ENCODE data around the gene CRKL. TPM values are rescaled to one million over a fixed set of nuclear protein-coding genes. Genes with fewer than 3 reads are reported as not detected.
"Not testable (repeated sequence)": the region's sequence is repeated elsewhere in the genome, so short reads cannot be mapped to it uniquely, and the experiment has no call there.

CRKL gene
- polyA plus RNA-seq, 4 donors = 61.4 to 71.1 (median 70.5) TPM

DNA sequence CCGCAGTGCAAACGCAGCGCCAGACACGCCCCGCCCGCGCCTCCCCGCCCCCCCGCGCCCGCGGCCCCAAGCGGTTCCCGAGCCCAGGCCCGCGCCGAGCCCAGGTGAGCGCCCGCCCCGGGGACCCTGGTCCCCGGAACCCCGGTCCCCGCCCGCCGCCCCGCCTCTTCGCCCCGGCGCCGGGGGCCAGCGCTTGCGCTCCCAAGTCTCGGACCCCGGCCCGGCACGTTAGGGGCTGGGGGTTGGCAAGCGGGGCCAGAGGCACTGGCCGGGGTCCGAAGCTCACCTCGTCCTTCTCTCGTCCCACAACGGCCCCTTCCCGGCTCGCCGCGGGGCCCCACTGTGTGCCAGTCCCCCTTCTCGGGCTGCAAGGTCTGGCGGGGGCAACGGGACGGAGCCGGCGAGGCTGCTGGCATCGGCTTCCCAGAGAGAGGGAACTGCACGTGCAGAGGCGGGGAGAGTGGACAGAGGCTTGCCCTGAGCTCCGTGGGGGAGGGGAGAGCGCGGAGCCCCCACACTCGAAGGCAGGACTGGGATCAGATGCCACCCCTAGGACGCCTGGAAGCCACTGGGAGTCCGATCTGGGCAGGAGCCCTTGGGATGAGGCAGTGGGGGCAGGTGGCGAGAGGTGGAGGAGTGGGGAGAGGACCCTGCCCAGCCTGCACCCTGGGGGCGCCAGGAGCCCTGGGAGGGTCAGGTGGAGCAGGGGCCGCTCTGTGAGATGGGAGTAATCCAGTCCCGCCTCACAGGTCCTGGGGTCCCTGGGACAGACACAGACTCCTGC is 48.1 kb downstream of the CRKL start:
- no peak for DNase-seq (ENCODE audit: low read depth in 4 of 4, low spot score in 3 of 4)

DNA sequence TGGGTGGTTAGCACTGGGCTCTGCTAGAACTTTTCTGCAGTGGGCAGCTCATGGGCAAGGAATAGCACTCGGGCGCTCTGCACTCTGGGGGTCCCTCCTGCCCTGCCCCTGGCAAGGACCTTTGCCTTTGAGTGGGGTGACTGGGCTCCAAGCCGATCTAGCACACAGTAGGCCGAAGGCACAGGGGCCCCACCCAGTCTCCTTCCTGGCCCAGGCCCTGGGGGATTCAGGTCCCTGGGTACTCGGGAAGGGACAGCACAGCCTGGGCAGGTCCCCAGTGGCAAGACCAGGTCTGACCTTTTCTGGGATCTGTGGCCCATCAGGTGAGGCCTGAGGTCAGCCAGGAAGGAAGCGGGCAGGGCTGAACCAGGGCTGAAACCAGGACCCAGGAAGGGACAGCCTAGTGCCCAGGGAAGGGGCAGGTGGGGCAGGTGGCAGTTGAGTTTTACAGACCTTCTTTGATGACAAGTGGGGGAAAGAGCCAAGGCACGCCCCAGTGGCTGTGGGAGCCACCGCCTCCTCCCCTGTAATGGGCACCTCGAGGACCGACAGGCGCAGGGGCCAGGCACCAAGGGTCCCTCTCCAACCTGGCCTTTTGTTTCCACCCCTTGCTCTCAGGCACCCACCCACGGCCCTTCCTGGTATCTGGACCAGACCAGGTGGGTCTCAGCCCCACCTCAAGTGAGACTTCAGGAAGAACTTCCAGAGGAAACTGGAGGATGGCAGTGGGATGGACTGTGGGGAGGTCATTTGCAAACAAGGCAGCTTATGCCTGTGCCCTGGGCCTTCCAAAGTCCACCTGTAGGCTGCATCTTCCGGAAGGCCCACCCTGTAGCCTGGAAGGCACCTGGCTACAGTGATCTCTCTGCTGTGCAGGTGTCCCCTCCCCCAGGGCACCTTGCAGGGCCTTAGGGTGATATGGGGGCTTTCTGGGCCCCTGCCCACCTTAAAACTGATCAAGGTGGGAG is 49.0 kb downstream of the CRKL start:
- DNase-seq (ENCODE audit: low read depth in 4 of 4, low spot score in 3 of 4) = no peak

DNA sequence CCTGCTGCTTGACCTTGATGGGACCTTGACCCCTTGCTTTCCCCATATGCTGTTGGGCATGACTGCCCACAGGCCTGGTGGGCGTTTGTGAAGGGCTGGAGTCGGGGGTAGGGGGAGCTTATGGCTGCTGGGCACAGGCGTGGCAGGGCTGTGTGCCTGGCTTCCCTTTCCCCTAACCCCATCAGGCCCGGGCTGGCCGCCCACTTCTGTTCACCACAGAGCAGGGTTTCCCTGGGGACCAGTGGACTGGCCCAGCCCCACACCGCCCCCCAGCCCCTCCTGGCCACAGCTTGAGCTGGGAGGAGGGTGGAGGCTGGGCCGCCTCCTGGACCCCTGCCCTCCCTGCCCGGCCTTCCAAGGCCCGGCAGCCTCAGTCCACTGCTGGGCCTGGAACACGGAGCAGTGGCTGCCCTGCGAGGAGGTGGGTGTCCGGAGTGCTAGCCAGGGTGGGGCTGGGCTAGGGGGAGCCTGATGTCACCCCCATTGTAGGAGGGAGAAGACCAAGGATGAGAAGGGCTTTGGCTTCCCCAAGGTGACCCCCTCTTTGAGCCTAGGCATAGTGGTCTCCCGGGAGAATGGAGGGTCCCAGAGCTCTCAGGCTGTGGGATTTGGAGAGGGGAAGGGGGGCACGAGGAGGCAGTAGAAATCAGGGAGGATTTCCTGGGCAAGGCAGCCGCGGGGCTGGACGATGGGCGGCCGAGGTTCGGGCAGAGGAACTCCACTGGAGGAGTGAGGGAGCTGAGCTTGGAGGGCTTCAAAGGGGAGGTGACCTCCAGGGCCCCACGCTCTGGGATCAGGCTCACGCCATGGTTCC is 49.9 kb downstream of the CRKL start, which contains the start of gene AIFM3:
AIFM3 (plus strand) TSS at position 373 of the 814 bp plus-strand sequence. CDS start 690 bp downstream, outside the sequence.
- DNase-seq (ENCODE audit: low read depth in 4 of 4, low spot score in 3 of 4) = no peak

DNA sequence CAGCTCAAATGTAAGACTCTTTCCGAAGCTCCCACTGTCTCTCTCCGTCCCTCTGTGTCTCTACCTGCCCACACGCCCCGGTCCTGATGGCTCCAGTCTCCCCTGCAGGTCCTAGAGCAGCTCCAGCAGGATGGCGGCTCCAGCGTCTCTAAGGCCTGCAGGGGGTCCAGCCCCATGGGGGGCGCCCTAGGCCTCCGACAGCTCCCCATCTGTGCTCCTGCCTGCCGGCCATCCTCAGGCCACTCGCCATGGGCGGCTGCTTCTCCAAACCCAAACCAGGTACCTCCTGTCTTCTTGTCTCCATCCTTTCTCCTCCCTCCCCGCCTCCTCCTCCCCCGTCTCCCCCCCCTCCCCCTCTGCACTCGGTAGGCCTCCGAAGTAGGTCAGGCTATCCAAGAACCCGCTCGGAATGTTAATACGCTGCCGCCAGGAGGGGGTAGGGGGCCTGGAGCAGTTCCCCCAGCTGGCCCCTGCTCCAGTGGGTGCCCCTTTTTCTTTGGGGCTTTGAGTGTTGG is 50.5 kb downstream of the CRKL start:
- DNase-seq (ENCODE audit: low read depth in 4 of 4, low spot score in 3 of 4) = no peak

DNA sequence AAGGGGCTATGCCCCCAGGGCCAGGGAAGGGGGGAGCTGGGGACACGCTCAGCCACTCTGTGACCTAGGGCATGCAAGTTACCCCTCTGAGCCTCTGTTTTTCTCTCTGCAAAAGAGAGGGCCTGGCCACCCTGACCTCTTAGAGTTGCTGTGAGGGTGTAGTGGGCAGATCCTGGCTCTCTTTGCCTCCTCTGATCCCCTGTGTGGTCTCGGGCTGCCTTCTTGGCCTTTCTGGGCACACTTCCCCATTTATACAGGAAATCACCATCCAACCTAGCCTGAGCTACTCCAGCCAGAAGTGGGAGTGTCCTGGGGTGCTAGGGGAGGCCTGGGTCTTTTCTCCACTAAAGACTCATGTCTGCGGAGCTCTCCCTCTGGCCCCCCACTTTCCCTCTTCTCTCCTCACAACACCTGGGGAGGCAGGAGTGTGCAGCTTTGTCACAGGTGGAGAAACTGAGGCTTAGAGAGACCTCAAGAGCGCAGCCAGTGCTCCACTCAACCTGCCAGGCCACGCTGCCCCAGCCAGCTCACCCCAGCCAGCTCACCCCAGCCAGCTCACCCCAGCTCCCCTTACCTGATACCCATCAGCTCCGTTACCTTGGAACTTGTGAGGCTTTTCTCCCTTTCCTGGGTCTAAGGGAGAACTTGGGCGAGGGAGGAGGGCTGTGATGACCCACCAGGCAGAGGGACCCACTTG is 51.2 kb downstream of the CRKL start:
- no peak for DNase-seq (ENCODE audit: low read depth in 4 of 4, low spot score in 3 of 4)

DNA sequence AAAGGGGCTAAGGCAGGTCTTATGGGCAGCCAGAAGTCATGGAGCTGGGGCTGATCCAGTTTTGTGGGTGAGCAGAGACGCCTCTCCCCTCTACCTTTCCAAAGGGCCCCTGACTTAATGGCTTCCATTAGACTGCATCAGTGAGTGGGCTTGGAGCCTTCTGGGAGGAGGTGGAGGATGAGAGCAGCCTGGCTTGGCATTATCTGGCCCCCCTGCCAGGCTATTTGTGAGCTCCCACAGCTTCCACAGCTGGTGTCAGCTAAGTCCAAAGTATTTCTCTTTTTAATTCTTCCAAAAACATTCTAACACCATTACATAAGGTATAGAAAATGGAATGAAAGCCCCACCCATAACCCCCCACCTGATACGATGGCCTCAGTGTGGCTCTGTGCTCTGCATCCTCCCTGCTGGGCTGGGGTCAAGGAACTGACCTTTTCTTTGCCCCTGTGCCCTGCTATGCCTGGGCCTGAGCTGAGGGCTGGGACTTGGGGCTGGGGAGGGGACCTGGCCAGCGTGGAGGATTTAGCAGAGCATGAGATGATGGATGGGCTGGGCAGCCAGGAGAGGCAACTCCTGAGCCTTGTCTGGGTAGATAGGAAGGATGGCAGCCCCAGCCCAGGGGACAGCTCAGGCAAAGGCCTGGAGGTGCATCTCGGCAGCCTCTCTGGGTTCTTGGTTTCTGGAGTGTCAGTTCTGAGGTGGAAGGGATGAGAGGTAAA is 53.9 kb downstream of the CRKL start:
- no peak for DNase-seq (ENCODE audit: low read depth in 4 of 4, low spot score in 3 of 4)

DNA sequence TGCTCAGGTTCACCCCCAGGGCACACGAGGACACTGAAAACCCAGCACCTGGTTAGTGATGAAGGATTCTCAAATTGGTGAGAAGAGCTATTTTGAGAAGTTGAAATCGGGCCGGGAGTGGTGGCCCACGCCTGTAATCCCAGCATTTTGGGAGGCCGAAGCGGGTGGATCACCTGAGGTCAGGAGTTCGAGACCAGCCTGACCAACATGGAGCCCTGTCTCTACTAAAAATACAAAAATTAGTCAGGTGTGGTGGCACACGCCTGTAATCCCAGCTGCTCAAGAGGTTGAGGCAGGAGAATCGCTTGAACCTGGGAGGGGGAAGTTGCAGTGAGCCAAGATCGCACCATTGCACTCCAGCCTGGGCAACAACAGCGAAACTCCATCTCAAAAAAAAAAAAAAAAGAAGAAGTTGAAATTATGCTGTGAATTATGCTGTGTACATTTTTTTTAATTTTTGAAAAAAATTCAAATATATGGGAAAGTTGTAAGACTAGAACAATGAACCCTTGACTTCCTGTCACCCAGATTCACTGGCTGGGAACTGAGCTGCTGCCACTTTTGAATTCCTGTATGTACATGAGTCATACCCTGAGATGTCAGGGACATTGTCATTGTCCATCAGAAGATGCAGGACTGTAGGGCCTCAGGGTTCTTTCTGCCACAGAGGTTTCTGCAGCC is 54.9 kb downstream of the CRKL start:
- not testable (repeated sequence) for DNase-seq (ENCODE audit: low read depth in 4 of 4, low spot score in 3 of 4)

DNA sequence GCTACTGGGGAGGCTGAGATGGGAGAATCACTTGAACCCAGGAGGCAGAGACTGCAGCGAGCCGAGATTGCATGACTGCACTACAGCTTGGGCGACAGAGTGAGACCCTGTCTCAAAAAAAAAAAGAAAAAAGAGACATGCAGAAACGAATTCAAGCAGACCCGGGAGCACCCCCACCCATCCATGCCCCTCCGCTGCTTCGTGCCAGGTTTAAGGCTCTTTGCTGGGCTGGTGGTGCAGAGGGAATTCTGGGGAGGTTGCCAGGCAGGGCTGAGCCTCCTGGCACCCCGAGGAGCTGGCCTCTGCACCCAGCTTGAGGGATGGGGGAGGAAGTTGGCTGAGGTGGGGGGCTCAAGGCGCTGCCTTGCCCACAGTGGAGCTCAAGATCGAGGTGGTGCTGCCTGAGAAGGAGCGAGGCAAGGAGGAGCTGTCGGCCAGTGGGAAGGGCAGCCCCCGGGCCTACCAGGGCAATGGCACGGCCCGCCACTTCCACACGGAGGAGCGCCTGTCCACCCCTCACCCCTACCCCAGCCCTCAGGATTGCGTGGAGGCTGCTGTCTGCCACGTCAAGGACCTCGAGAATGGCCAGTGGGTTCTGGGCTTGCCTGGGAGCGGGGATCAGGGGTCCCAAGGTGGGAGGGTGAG is 55.8 kb downstream of the CRKL start:
- no peak for DNase-seq (ENCODE audit: low read depth in 4 of 4, low spot score in 3 of 4)

DNA sequence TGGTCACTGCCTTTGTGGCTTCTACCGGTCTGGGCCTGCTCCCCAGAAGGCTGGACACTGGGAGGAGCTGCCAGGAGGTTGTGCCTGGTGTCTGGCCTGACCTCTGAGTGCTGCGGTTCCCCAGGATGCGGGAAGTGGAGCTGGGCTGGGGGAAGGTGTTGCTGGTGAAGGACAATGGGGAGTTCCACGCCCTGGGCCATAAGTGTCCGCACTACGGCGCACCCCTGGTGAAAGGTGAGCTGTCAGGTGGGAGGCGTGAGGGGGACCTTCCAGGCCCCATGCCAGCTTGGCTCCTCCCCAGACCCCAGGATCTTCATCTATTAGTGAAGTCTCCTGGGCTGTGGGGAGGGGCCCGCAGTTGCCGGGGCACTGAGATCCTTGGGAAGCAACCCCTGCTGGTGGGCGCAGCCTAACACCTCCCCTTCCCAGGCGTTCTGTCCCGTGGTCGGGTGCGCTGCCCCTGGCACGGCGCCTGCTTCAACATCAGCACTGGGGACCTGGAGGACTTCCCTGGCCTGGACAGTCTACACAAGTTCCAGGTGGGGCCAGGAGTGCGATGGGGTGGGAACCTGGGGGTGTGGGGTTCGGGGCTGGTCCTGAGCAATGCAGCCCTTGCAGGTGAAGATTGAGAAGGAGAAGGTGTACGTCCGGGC is 56.6 kb downstream of the CRKL start:
- no peak for DNase-seq (ENCODE audit: low read depth in 4 of 4, low spot score in 3 of 4)

DNA sequence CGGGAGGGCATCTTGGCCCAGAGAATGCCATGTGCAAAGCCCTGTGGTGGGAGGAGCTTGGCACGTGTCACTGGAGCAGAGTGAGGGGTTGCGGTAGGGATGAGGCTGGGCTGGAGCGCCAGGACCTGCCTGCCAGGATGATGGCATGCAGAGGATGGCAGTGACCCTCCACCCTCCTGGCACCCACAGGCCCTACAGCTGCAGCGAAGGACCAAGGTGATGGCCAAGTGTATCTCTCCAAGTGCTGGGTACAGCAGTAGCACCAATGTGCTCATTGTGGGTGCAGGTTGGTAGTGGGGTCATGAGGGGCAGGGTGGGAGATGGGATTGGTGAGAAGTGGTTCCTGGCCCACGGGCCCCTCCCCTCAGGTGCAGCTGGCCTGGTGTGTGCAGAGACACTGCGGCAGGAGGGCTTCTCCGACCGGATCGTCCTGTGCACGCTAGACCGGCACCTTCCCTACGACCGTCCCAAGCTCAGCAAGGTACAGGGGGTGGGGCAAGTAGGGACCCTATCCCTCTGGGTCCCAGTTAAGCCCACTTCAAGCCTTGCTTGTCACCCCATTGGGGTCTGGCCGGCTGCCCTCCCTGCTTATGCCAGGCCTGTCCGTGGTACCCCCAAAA is 57.2 kb downstream of the CRKL start:
- DNase-seq (ENCODE audit: low read depth in 4 of 4, low spot score in 3 of 4) = no peak

DNA sequence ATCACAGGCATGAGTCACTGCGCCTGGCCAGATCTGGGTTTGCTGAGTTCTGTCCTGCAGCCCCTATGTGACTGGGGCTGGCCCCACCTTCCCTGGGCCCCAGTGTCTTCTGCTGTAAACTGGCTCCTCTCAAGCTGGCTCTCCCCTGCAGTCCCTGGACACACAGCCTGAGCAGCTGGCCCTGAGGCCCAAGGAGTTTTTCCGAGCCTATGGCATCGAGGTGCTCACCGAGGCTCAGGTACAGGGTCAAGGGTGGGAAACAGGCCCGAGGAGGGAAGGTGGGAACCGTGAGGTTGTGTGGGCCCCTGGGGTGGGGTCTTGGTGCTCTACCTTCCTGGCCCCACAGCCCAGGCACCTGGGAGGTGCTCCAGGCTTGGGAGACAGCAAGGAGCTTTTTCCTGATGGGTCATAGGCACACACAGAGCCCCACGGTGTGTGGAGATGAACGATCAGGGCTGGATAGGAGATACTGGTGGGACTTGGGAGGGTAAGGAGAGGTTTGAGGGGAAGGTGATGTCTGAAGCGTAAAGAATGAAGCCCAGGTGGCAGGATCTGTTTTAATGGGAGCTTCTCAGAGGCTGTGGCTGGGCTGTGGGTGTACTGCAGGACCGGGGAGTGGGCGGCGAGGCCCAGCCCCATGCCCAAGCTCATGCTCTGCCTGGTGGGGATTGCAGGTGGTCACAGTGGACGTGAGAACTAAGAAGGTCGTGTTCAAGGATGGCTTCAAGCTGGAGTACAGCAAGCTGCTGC is 58.5 kb downstream of the CRKL start:
- no peak for DNase-seq (ENCODE audit: low read depth in 4 of 4, low spot score in 3 of 4)

DNA sequence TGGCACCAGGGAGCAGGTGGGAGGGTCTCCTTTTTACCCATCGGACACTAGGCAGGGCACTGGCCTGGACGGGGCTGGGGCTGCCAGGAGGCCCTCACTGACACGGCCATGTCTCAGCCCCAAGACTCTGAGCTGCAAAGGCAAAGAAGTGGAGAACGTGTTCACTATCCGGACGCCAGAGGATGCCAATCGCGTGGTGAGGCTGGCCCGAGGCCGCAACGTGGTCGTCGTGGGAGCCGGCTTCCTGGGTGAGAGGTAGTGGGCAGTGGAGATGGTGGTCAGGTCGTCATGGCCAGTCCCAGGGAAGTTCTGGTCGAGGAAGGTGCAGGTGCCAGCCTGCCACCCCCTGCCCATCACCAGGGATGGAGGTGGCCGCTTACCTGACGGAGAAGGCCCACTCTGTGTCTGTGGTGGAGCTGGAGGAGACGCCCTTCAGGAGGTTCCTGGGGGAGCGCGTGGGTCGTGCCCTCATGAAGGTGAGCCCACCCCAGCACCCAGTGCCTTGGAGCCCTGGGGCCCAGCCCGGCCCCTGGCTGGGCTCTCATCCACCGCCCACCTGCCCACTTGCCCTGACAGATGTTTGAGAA is 59.2 kb downstream of the CRKL start:
- no peak for DNase-seq (ENCODE audit: low read depth in 4 of 4, low spot score in 3 of 4)

DNA sequence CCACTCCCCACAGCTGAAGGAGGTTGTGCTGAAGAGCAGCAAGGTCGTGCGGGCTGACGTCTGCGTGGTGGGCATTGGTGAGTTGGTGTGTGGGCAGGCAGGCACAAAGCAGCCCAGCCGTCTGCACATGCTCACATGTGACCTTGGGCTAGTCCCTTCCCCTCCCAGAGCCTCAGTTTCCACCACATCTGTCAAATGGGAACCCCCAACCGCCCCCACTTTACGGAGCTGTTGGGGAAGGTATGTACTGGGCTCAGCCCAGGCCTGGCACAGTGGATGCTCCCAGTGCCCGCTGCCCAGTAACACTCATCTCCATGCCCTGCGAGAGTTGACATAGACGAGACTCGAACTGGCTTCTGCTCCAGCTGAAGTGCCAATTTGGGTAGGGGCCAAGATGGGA is 59.8 kb downstream of the CRKL start:
- DNase-seq (ENCODE audit: low read depth in 4 of 4, low spot score in 3 of 4) = no peak

DNA sequence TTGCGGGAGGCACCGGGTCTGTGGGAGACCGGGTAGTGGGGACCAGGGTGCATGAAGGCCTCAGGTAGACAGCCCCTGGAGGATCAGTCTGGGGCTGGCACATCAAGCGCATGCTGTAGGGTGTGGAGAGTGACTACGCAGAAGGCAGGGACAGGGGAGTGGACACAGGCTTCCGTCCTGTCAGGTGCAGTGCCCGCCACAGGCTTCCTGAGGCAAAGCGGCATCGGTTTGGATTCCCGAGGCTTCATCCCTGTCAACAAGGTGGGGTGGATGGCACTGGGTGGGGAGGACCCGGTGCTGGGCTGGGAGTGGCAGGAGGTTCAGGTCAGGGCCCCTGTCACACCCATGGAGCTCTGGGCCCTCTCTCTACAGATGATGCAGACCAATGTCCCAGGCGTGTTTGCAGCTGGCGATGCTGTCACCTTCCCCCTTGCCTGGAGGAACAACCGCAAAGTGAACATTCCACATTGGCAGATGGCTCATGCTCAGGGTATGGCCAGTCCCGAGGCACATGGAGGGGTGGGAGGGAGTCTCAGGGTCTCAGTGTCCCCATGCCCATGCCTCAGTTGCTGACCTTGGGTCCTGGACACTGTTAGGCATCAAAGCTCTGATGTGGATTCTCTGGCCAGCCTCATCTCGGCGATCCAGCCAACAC is 60.4 kb downstream of the CRKL start:
- no peak for DNase-seq (ENCODE audit: low read depth in 4 of 4, low spot score in 3 of 4)

DNA sequence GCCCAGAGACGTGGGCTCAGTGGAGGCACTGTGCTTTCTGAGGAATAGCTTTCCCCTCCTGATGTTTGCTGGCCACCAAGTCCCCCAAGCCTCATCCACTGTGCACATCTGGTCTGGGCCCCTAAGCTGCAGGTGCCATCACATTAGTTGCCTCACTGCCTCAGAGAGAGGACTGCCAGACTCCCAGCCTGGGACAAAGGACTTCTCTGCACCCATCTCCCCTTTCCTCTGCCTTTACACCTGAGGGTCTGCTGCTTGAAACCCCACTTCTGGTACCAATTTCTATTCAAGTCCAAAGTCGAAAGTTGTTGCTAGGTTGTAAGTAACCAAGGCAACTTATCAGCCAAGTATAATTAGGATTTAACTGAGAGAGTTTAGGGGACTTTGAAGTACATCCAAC is 61.2 kb downstream of the CRKL start:
- no peak for DNase-seq (ENCODE audit: low read depth in 4 of 4, low spot score in 3 of 4)

Data from right renal pelvis (tissue), 4 donors.